ENCODE measurements around the gene LY6G5C.
A peak's percentile ranks its signal among the peaks of the same experiment; 100 is the strongest.

Gene LY6G5C

DNA sequence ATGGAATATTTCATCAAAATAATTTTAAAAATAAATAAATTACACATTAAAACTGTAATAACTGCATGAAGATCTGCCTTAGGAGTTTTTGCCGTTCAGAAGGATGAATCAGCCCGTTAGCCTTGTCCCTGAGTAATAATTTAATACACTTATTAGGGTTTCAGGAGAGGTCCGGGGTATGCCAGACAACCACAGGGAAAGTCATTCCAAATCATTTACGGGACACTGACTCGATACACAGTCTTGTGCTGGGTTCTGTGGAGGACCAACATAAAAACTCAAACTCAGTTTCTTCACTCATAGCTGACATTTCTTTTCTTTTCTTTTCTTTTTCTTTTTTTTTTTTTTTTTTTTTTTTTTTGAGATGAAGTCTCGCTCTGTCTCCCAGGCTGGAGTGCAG lies 25.1 kb upstream of the LY6G5C start:
- no peaks in the 10 kb centered on the region for H3K9me3 ChIP-seq (ENCODE audit: severe bottlenecking)
- no peak overlapping the region for H3K4me3 ChIP-seq (ENCODE audit: low read depth, low read length)
- DNase-seq: no peak
- no peak for TF ChIP-seq CTCF (IDR thresholded peaks at IDR 0.05; ENCODE audit: low read depth, low read length)
- no peak overlapping the region for H3K27ac ChIP-seq
- H3K36me3 ChIP-seq: peaks cover 6% of the 10 kb centered on the region
- H3K27me3 ChIP-seq (ENCODE audit: insufficient read depth, low read depth, severe bottlenecking): no peaks in the 10 kb centered on the region

DNA sequence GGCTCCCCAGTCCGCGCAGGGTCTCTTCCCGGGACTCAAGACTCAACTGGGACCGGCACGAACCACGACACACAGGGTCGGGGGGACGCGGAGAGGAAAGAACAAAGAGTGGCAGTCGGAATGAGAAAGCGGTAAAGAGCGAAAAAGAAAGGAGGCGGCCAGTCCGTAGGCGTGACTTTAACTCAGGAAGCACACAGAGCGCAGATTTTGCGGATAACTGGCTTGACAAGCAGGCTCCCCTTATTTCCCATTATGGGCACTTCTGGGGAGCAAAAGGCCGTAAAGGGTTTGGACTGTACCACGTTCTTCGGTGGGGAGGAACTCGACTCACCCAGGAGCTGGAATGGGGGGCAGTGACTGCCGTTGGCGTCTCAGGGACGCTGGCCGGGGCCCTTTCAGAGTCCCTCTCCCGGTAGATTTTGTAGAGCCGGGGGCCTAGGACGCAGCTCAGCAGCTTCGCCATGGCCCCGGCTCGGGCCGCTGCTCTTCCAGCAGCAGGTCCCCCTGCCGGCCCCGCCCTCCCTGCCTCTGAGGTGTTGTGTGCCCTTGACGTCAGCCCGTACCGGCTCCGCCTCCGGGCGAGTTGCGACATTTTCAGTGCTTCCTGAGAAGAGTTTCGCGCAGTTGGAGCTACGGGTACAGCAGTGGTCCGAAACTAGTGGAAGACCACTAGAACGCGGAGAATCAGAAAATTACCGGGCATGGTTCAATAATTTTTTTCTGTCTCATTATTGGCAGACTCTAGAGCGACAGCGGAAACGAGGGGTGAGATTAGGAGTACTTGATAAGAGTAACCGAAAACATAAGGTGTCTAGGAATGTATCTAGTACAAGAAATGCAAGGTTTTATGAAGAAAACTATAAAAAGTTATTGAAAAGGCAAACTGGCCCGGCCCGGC lies 22.2 kb upstream of the LY6G5C start, which contains the start of gene ABHD16A:
TSS of gene ABHD16A (minus strand) at position 506 of the 898 bp plus-strand sequence. CDS start at position 463, 43 bp downstream.
- peak within 1 kb of the TSS; percentile 84 for H3K4me3 ChIP-seq (ENCODE audit: low read depth, low read length)
- H3K27me3 ChIP-seq (ENCODE audit: insufficient read depth, low read depth, severe bottlenecking): no peaks in the 10 kb centered on the region
- no peaks in the 10 kb centered on the region for H3K9me3 ChIP-seq (ENCODE audit: severe bottlenecking)
- no peak for TF ChIP-seq CTCF (IDR thresholded peaks at IDR 0.05; ENCODE audit: low read depth, low read length)
- H3K36me3 ChIP-seq: peaks cover 27% of the 10 kb centered on the region
- DNase-seq: peak; percentile 100
- H3K27ac ChIP-seq: peak within 1 kb of the TSS; percentile 82

GRCh38 chr6:31702405-31702818 lies 21.5 kb upstream of the LY6G5C start:
- peak overlapping the region; percentile 84 for H3K4me3 ChIP-seq (ENCODE audit: low read depth, low read length)
- no peak for DNase-seq
- no peaks in the 10 kb centered on the region for H3K9me3 ChIP-seq (ENCODE audit: severe bottlenecking)
- peak overlapping the region; percentile 82 for H3K27ac ChIP-seq
- no peaks in the 10 kb centered on the region for H3K27me3 ChIP-seq (ENCODE audit: insufficient read depth, low read depth, severe bottlenecking)
- TF ChIP-seq CTCF (IDR thresholded peaks at IDR 0.05; ENCODE audit: low read depth, low read length): no peak
- H3K36me3 ChIP-seq: peaks cover 34% of the 10 kb centered on the region

- no peaks in the 10 kb centered on the region for H3K9me3 ChIP-seq (ENCODE audit: severe bottlenecking)
- no peak for TF ChIP-seq CTCF (IDR thresholded peaks at IDR 0.05; ENCODE audit: low read depth, low read length)
- no peaks in the 10 kb centered on the region for H3K27me3 ChIP-seq (ENCODE audit: insufficient read depth, low read depth, severe bottlenecking)
- peaks cover 37% of the 10 kb centered on the region for H3K36me3 ChIP-seq
- H3K4me3 ChIP-seq (ENCODE audit: low read depth, low read length): peak overlapping the region; percentile 84
- H3K27ac ChIP-seq: no peak overlapping the region; the same call in 1 of the 2 replicates
- no peak for DNase-seq
Measured at GRCh38 chr6:31701666-31702404, 21.0 kb upstream of the LY6G5C start.

GRCh38 chr6:31700740-31701401 lies 20.0 kb upstream of the LY6G5C start:
- H3K27ac ChIP-seq: no peak overlapping the region
- no peak for DNase-seq
- no peak overlapping the region for H3K4me3 ChIP-seq (ENCODE audit: low read depth, low read length)
- no peaks in the 10 kb centered on the region for H3K27me3 ChIP-seq (ENCODE audit: insufficient read depth, low read depth, severe bottlenecking)
- no peaks in the 10 kb centered on the region for H3K9me3 ChIP-seq (ENCODE audit: severe bottlenecking)
- H3K36me3 ChIP-seq: peaks cover 46% of the 10 kb centered on the region
- no peak for TF ChIP-seq CTCF (IDR thresholded peaks at IDR 0.05; ENCODE audit: low read depth, low read length)
